GM19099 (cell line): ENCODE results near the gene UROC1.

ENCODE experiments used
- POLR2A ChIP-seq: IDR thresholded peaks from 3 replicates; pipeline ENCODE4 v1.6.1; 2011; ENCODE audit warnings: low read depth; ENCODE audit not compliant: insufficient read length; ENCODE audit errors: extremely low read depth

UROC1 gene

DNA sequence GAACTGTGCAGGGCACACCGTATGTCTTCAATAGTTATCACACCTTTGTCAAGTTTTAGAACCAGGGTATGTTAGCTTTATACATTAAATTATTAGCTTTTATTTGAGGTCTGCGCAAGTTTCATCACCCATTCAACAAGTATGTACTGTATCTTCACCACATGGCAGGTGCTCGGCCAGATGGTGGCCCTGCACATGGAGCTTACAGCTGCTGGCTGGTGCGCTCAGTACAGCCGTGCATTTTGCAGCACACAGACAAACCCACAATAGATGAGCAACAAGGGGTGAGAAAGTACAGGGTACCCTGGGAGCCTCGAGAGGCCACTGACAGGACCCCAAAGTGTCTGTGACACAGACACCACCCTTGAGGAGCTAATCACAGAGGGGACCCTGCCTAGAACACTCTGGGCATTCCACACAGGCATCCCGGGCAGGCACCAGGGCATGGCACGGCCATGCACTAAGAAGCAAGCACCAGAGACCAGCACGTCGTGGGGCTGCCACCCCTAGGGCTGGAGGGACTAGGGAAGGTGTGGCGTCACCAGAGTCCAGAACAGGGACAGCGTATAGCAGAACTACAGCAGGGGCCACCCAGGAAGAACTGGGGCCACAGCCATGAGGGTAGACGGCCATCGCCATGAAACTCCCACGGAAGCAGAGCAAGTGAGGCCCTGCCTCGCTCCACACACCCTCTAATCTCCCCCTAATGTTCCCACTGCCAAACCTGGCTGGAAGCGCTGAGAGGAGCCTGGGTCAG is 69.3 kb downstream of the UROC1 start:
- no peak for TF ChIP-seq POLR2A

DNA sequence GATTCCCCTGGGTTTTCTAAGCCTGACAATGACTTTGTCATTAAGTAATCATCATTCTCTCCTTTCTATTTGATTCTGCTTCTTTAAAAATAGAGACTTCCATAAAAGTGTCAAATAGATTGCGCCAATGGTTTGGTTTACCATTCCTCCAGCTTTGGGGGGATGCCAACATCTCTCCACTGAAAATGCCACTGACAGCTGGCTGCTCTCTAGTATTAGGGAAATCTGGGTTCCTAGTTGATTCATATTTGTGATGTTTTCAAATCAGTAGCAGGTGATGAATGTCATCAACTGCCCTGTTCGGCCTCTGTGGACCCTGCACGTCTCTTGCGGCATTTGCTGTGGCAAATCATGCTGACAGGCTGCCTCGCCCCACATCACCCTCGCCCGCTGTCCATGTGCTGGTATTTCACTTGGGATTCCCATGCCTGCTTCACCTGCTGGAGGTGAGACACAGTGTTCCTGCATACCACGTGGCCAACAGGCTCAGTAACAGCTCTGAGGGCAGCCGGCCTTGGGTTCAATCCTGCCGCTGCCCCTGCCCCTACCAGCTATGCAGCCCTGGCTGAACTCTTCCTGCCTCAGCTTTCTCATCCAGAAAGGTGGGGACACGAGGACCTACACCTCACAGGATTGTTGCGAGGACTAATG is 70.0 kb downstream of the UROC1 start:
- no peak for TF ChIP-seq POLR2A

- TF ChIP-seq POLR2A = no peak
These were observed 70.8 kb downstream of the UROC1 start for GRCh38 chr3:126446791-126447190.

DNA sequence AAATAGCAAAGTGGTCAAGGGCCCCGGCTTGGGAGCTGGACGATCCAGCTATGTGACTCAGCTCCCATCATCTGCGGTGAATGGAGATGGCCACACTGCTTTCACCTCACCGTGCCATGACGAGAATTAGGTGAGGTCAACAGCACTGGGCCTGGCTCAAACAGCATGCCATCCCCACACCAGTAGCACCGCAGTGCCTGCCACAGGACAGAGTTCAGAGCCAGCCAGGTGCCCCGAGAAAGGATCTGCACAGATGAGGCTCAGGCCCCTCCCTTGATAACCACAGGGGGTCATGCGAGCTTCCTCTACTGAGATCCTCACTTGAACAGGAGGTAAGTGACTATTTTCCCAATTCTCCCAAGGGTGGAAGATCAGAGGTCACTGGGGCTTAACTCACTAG is 71.3 kb downstream of the UROC1 start:
- no peak for TF ChIP-seq POLR2A

DNA sequence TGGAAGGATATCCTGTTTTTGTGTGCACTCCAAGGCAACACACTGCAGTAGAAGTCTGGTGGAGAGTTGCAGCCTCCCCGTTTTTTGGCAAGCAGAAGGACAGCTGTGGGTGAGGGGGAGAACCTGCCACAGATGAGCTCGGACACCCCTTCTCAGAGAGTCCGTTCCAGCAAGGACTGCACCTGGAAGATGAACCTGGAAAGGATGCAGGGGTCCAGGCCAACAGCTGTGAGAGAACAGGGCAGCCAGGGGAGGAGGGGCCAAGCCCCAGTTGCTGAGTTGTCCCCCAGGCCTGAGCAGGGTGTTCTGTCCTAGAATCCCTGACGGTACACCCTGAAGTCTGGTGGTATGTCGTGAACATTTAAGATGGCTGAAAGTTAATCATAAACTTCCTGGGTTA is 72.1 kb downstream of the UROC1 start:
- TF ChIP-seq POLR2A = no peak

GRCh38 chr3:126442856-126443242 is 74.7 kb downstream of the UROC1 start:
- no peak for TF ChIP-seq POLR2A

DNA sequence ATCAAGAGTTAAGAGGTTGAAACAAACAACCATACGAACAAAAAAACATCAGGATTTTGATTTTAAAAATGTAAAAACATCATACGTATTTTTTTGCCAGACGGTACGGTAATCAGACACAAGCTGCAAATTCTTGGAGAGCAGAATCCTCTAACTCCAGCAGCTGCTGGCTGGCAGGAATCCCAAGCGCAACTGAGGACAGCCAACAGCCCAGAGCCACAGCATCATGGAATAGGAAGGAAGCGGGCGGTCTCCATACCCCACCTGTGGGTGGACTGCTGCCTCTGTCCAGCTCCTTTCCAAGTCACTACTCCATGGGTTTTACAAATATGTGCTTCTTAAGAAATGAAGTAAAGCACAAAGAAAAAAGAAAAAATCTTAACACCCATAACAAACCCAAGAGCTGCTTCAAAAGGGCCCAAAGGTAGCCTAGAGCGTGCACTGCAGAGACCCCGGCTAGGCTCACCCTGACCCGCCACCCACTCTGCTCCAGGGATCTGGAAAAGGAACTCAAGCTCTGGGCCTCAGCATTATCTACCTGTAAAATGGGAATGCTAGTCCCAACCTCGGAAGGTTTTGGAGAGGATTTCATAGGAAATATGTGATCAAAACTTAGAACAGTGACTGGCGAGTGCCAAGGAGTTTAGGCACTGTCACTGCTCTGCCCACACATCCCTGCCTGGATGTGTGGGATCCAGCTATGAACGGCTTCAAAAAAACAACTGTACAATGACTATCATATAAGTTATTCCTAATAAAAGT is 75.3 kb downstream of the UROC1 start:
- no peak for TF ChIP-seq POLR2A

DNA sequence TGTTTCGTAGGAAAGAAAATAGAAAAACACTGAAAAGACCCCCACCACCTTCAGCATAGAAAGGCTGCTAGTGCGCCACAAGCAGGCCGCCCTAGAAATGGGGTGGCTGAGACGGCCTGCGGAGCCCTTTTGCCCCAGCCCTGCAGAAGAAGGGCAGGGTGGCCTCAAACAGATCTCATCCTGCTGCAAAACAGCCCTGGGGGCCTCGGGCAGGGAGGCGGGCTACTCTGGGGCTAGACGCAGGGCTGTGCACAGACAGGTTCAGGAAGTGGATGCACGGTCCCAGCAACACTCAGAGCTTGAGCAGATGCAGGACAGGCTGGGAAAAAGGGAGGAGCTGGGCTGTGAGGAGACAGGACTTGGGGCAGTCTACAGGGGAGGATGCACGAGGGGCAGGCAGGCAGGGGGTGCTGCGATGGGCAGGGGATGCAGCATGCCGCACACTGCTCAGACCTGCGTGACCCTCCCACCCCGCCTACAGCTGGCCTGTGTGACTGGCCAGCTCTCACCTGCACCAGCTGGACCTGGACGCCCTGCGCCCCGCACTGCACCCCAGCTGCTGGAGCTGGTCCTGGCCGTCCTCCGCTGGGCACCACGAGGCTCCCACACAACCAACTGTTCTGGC is 76.2 kb downstream of the UROC1 start:
- TF ChIP-seq POLR2A = no peak

- no peak for TF ChIP-seq POLR2A
These were observed 76.9 kb downstream of the UROC1 start for GRCh38 chr3:126440709-126440995.

DNA sequence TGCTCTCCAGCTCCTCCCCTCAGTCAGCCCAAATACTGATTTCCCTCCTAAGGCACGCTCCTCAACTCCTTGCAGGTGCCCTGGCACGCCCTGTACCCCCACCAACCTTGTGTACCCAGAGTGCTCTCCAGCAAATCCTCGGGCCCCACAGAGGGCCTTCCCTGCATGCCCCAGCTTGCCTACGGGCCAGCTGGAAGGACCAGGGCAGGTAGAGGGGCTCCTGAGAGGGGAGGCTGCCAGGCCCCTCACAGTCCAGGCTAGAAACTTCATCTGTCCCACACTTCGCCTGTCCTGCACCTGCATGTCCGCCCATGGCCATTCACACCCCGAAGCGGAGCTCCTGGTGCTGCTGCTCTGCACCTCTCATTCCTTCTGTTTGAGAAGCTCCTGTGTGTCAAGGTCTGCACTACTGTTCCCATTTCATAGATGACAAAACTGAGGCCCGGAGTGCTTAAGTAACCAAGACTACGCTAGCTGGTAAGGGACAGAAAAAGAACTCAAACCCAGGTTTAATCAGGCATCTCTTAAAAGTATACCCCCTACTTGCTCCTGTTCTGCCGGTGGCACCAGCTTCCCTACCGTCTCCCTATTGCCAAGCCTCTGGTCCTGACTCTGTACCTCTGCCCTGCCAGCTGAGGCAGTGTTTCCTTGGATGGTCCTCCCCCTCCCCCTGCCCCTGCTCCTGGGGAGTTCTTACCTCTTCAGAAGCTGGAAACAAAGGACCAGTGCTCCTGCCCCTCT is 77.4 kb downstream of the UROC1 start:
- TF ChIP-seq POLR2A = no peak

GRCh38 chr3:126439346-126439967 is 78.1 kb downstream of the UROC1 start:
- TF ChIP-seq POLR2A = no peak

DNA sequence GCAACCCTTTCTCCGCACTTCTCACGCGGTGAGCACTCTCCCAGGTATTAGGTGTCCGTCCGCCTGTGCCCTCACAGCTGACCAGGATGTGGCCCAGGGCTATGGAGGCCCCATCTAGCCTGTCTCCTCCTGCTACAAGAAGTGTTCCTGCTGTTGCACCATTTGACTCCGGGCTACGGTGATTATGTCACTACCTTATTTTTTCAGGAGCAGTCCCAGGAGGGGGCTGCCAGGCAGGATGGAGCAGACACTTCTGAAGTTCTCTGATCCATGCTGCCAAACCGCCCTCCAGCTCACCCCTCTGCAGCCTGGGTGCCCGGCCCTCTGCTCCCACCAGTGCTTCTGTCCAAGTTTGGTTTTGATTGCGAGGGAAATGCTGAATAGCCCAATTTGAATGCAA is 78.8 kb downstream of the UROC1 start:
- no peak for TF ChIP-seq POLR2A

DNA sequence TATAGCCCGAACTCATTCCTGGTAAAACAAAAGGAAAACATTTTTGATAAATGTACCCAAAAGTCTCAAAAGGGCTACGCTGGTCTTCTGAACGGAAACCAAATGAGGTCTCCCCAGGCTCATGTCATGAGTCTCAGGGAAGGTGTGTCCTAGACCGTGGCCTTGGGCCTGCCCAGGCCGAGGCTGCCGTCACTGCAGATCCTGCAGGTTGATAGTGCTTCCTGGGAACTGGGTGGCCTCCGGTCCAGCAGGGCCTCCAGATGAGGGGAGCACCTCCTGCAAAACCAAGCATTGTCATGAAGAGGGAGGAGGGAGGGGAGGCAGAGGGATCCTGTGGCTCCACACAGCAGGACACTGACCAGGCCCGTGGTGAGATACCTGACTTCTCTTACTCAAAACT is 79.4 kb downstream of the UROC1 start:
- TF ChIP-seq POLR2A = no peak
